GM19043 (cell line): ENCODE results near the gene KAZN.

Experiments
- ATAC-seq: cut with Tn5 transposase; IDR thresholded peaks from one replicate; pipeline ENCODE4 v1.9.1; 2021; ENCODE audit warnings: low read depth; ENCODE audit not compliant: unreplicated experiment

Gene KAZN

GRCh38 chr1:15157524-15158399, 559.3 kb downstream of the KAZN start:
- ATAC-seq: no peak

DNA sequence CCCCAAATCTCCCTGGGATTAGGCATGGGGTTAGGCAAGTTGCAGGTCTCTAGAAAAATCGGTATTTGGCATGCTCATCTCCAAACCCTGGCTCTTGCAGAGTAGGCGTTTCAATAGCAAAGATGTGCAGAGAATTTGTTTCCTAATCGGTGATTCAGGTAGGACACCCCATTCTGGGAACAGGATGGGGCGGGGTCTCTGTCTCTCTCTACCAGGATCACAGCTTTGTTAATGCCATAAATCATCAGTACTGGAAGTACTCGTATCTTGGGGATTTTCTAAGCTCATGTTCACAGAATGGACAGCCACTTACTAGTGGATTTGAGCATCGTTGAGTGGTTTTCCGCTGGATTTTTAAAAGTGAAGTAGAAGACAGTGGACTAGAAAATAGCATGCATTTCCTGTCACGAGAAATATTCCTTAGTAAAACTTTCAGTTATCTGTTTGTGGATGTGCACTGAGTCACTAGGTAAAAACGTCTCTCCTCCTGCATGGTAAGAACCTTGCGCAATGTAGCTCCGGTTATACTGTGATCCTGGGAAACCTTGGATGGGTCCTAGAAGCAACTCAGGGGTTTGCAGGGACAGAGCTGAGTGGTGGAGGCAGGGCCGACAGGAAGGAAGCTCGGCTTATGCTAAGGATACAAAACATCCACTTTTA, 560.2 kb downstream of the KAZN start:
- ATAC-seq: no peak

DNA sequence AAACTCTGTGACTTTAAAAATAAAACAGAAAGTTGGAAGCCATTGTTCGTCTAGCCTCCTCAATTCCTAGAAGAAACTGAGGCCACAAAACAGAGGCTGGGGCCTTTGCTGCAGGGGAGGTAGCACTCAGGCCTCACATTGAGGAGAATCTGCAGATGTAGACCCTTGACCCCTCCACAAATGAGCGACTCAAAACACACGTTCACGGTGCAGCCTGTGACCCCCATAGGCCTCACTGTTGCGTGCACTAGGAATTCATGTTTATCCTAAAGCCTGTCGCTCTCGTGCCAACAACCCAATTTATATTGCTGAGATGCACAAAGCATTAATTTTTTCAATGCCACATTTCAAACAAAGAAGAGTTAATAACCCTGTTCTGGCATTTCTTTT, 560.7 kb downstream of the KAZN start:
- ATAC-seq: no peak

GRCh38 chr1:15160626-15161025, 562.1 kb downstream of the KAZN start:
- ATAC-seq: no peak

GRCh38 chr1:15167386-15167785, 568.9 kb downstream of the KAZN start:
- no peak for ATAC-seq
